ELF-1 (cell line): Measurements from ENCODE around the gene CARD6.
"Not testable (repeated sequence)": the region's sequence is repeated elsewhere in the genome, so short reads cannot be mapped to it uniquely, and the experiment has no call there.

Experiments
- DNase-seq: peaks from one replicate; pipeline ENCODE4 v3.0.0-alpha.2; 2016; ENCODE audit warnings: low read depth, low spot score

Gene CARD6

GRCh38 chr5:40828690-40829661 lies 12.2 kb upstream of the CARD6 start:
- DNase-seq, result no peak

GRCh38 chr5:40829748-40830533 lies 11.2 kb upstream of the CARD6 start:
- no peak for DNase-seq

GRCh38 chr5:40831346-40832210 lies 9.6 kb upstream of the CARD6 start:
- no peak for DNase-seq

- DNase-seq, result no peak
Observed at GRCh38 chr5:40832345-40832744, 8.8 kb upstream of the CARD6 start.

GRCh38 chr5:40833712-40834229 lies 7.4 kb upstream of the CARD6 start:
- DNase-seq, result no peak

- DNase-seq, result no peak
Observed at GRCh38 chr5:40834391-40834848, 6.7 kb upstream of the CARD6 start.

GRCh38 chr5:40834849-40835787 lies 6.0 kb upstream of the CARD6 start, which contains the start of gene RPL37:
Gene RPL37, minus strand, starts transcription at chr5:40835222. Its CDS starts 37 bp downstream, at chr5:40835185.
- DNase-seq, result peak; percentile 98

GRCh38 chr5:40838086-40838485 lies 3.1 kb upstream of the CARD6 start:
- no peak for DNase-seq

GRCh38 chr5:40842351-40842750 lies 1.2 kb downstream of the CARD6 start:
- DNase-seq, result no peak

- no peak for DNase-seq
Observed at GRCh38 chr5:40844565-40844964, 3.4 kb downstream of the CARD6 start.

GRCh38 chr5:40846371-40846770 lies 5.2 kb downstream of the CARD6 start:
- no peak for DNase-seq

- no peak for DNase-seq
Observed at GRCh38 chr5:40847525-40847924, 6.4 kb downstream of the CARD6 start.

GRCh38 chr5:40853632-40854192 lies 12.5 kb downstream of the CARD6 start:
- no peak for DNase-seq

GRCh38 chr5:40860711-40861110 lies 19.5 kb downstream of the CARD6 start:
- no peak for DNase-seq

GRCh38 chr5:40865004-40865403 lies 23.8 kb downstream of the CARD6 start:
- DNase-seq, result not testable (repeated sequence)

GRCh38 chr5:40866844-40867243 lies 25.7 kb downstream of the CARD6 start:
- DNase-seq, result no peak

- DNase-seq, result no peak
Observed at GRCh38 chr5:40869384-40869783, 28.2 kb downstream of the CARD6 start.

GRCh38 chr5:40871177-40871576 lies 30.0 kb downstream of the CARD6 start:
- no peak for DNase-seq

- DNase-seq, result peak; percentile 9
Observed at GRCh38 chr5:40872253-40872652, 31.1 kb downstream of the CARD6 start.
